Small intestine (tissue), 7 donors: ENCODE results near the gene KRT8. TPM values are rescaled to one million over a fixed set of nuclear protein-coding genes. Genes with fewer than 3 reads are reported as not detected.

ENCODE experiments used
- DNase-seq, 2 donors: peaks; one replicate each; pipeline versions ENCODE4 v3.0.0 to v3.0.0-alpha.2; 2013
- FAIRE-seq: peaks from 2 replicates; lab custom pipeline; 2012; peaks lifted over from hg19 to GRCh38; lab: Jason Lieb, UNC
- H3K27ac ChIP-seq, 3 donors: one replicate each; pipeline ENCODE4 v1.5.1; 2013; ENCODE audit warnings: low read length in 2 of 3, mild to moderate bottlenecking in 2 of 3, control low read depth in 1 of 3, inconsistent platforms in 1 of 3, low read depth in 1 of 3, moderate library complexity in 1 of 3
- H3K27me3 ChIP-seq, 3 donors: one replicate each; pipeline ENCODE4 v1.6.1; 2013; ENCODE audit warnings: low read length in 3 of 3, inconsistent platforms in 1 of 3; ENCODE audit not compliant: control insufficient read depth in 3 of 3, insufficient read depth in 3 of 3
- H3K36me3 ChIP-seq, 3 donors: one replicate each; pipeline ENCODE4 v1.6.1; 2013; ENCODE audit warnings: low read length in 3 of 3, inconsistent platforms in 1 of 3, low read depth in 1 of 3, mild to moderate bottlenecking in 1 of 3, moderate library complexity in 1 of 3; ENCODE audit not compliant: control insufficient read depth in 3 of 3, insufficient read depth in 2 of 3
- H3K4me1 ChIP-seq, 3 donors: one replicate each; pipeline ENCODE4 v1.6.1; 2013; ENCODE audit warnings: low read length in 2 of 3, inconsistent platforms in 1 of 3, low read depth in 1 of 3, mild to moderate bottlenecking in 1 of 3, moderate library complexity in 1 of 3; ENCODE audit not compliant: control insufficient read depth in 3 of 3, insufficient read depth in 2 of 3
- H3K4me3 ChIP-seq, 3 donors: one replicate each; pipeline ENCODE4 v1.5.1; 2013; ENCODE audit warnings: low read length in 3 of 3, control low read depth in 1 of 3, inconsistent platforms in 1 of 3, low read depth in 1 of 3, mild to moderate bottlenecking in 1 of 3, moderate library complexity in 1 of 3
- H3K9me3 ChIP-seq, 2 donors: one replicate each; pipeline ENCODE4 v1.6.1; 2013; ENCODE audit warnings: low read depth in 1 of 2, low read length in 1 of 2; ENCODE audit not compliant: control insufficient read depth in 2 of 2, insufficient read depth in 1 of 2
- WGBS, 3 donors: extraction: QIAGEN DNeasy Blood & Tissue Kit; methylation state at CpG; one replicate each; pipeline ENCODE4 v1.1.7; 2013; 5-methylcytosine and 5-hydroxymethylcytosine counted together
- polyA plus RNA-seq, 4 donors: library from polyadenylated mRNA; stranded (reverse) in 3 of 4; unstranded in 1 of 4; fragments of 200-250 nt in 3 of 4; fragments of 120-200 nt in 1 of 4; gene quantifications; one replicate each; pipeline versions ENCODE4 v1.2.1 to v1.2.3, GENCODE V29; 2013
- donor health status: healthy with polysubstance abuse.
- donor health status: control.
- donor health status: control.
- donor health status: Bipolar disorder and iron deficiency.
- donor health status: healthy.

The KRT8 gene
- polyA plus RNA-seq, 4 donors, result 1,795 to 3,002 (median 2,423) TPM

- FAIRE-seq, result no peak
- H3K27ac ChIP-seq, result no peak overlapping the region
Observed at GRCh38 chr12:52920937-52921336, 16.1 kb upstream of the KRT8 start.

GRCh38 chr12:52918784-52919183 is 13.9 kb upstream of the KRT8 start:
- peaks cover 4 to 40% (median 6%) of the 10 kb centered on the region in 3 donors for H3K4me1 ChIP-seq

More at GRCh38 chr12:52920937-52921336, 16.1 kb upstream of the KRT8 start:
- peak in 1 of 2 donors; percentile 41 for DNase-seq
- H3K4me3 ChIP-seq, result no peak overlapping the region
- H3K27me3 ChIP-seq, result no peaks in the 10 kb centered on the region
- H3K9me3 ChIP-seq, result no peaks in the 10 kb centered on the region
- peaks cover 4 to 41% (median 7%) of the 10 kb centered on the region in 3 donors for H3K4me1 ChIP-seq
- H3K36me3 ChIP-seq, result no peaks in the 10 kb centered on the region

GRCh38 chr12:52918351-52918750 is 13.5 kb upstream of the KRT8 start:
- WGBS, 3 donors, result 90 to 91% (median 91%) methylated on average over 8 of the region's 8 CpGs
- DNase-seq (no peak), FAIRE-seq (no peak)
- Histone ChIP-seq H3K4me3 (no peak overlapping the region), H3K4me1 (peaks cover 4 to 42% (median 6%) of the 10 kb centered on the region in 3 donors), H3K9me3 (no peaks in the 10 kb centered on the region), H3K27ac (no peak overlapping the region), H3K36me3 (no peaks in the 10 kb centered on the region), H3K27me3 (no peaks in the 10 kb centered on the region)

More at GRCh38 chr12:52918784-52919183, 13.9 kb upstream of the KRT8 start:
- WGBS, 3 donors, result 77 to 92% (median 84%) methylated on average over 2 of the region's 2 CpGs
- no peak overlapping the region for H3K27ac ChIP-seq
- no peaks in the 10 kb centered on the region for H3K27me3 ChIP-seq
- H3K9me3 ChIP-seq, result no peaks in the 10 kb centered on the region
- H3K4me3 ChIP-seq, result no peak overlapping the region
- FAIRE-seq (no peak), DNase-seq (no peak)
- H3K36me3 ChIP-seq, result no peaks in the 10 kb centered on the region

- no peak for FAIRE-seq
Observed at GRCh38 chr12:52917800-52918199, 12.9 kb upstream of the KRT8 start.

GRCh38 chr12:52916216-52916615 is 11.3 kb upstream of the KRT8 start:
- Histone ChIP-seq H3K4me3 (no peak overlapping the region), H3K36me3 (no peaks in the 10 kb centered on the region), H3K27ac (peak overlapping the region; percentile 9 to 86 (median 38)), H3K9me3 (no peaks in the 10 kb centered on the region), H3K4me1 (peaks cover 4 to 55% (median 6%) of the 10 kb centered on the region in 3 donors), H3K27me3 (no peaks in the 10 kb centered on the region)
- WGBS, 3 donors, result 10 to 57% (median 47%) methylated on average over 3 of the region's 3 CpGs
- FAIRE-seq (no peak), DNase-seq (peak; percentile 22 to 86)

More at GRCh38 chr12:52917800-52918199, 12.9 kb upstream of the KRT8 start:
- Histone ChIP-seq H3K9me3 (no peaks in the 10 kb centered on the region), H3K27ac (no peak overlapping the region), H3K4me1 (peaks cover 4 to 46% (median 6%) of the 10 kb centered on the region in 3 donors), H3K27me3 (no peaks in the 10 kb centered on the region), H3K36me3 (no peaks in the 10 kb centered on the region), H3K4me3 (no peak overlapping the region)
- 79 to 94% (median 90%) methylated on average over 1 of the region's 1 CpG for WGBS, 3 donors
- DNase-seq, result no peak

GRCh38 chr12:52915637-52916036 is 10.8 kb upstream of the KRT8 start:
- peaks cover 4 to 52% (median 6%) of the 10 kb centered on the region in 3 donors for H3K4me1 ChIP-seq
- no peak overlapping the region for H3K4me3 ChIP-seq
- peak overlapping the region; percentile 9 to 86 (median 38) for H3K27ac ChIP-seq
- DNase-seq (peak; percentile 36 to 92), FAIRE-seq (no peak)
- H3K27me3 ChIP-seq, result no peaks in the 10 kb centered on the region
- WGBS, 3 donors, result 16 to 56% (median 31%) methylated on average over 5 of the region's 5 CpGs
- H3K36me3 ChIP-seq, result no peaks in the 10 kb centered on the region
- no peaks in the 10 kb centered on the region for H3K9me3 ChIP-seq

GRCh38 chr12:52914576-52915121 is 9.8 kb upstream of the KRT8 start:
- H3K4me1 ChIP-seq, result peaks cover 4 to 56% (median 6%) of the 10 kb centered on the region in 3 donors

GRCh38 chr12:52913431-52913821 is 8.6 kb upstream of the KRT8 start:
- Histone ChIP-seq H3K9me3 (no peaks in the 10 kb centered on the region), H3K4me1 (peaks cover 4 to 64% (median 6%) of the 10 kb centered on the region in 3 donors), H3K27ac (peak overlapping the region; percentile 69 to 96 (median 86)), H3K27me3 (no peaks in the 10 kb centered on the region), H3K4me3 (no peak overlapping the region), H3K36me3 (no peaks in the 10 kb centered on the region)
- DNase-seq, result peak in 1 of 2 donors; percentile 91
- WGBS, 3 donors, result 17 to 66% (median 20%) methylated on average over 9 of the region's 9 CpGs
- no peak for FAIRE-seq

More at GRCh38 chr12:52914576-52915121, 9.8 kb upstream of the KRT8 start:
- Histone ChIP-seq H3K27me3 (no peaks in the 10 kb centered on the region), H3K27ac (peak overlapping the region; percentile 47 to 96 (median 86)), H3K36me3 (no peaks in the 10 kb centered on the region), H3K4me3 (no peak overlapping the region), H3K9me3 (no peaks in the 10 kb centered on the region)
- FAIRE-seq (no peak), DNase-seq (peak; percentile 65 to 69)
- 42 to 69% (median 47%) methylated on average over 7 of the region's 7 CpGs for WGBS, 3 donors
